HG02798 (cell line): Measurements from ENCODE around the gene SUSD3.
"Not testable (repeated sequence)": the region's sequence is repeated elsewhere in the genome, so short reads cannot be mapped to it uniquely, and the experiment has no call there.

ENCODE experiments used
- ATAC-seq: cut with Tn5 transposase; IDR thresholded peaks from one replicate; pipeline ENCODE4 v1.9.1; 2021; ENCODE audit warnings: mild to moderate bottlenecking; ENCODE audit not compliant: unreplicated experiment, poor library complexity

SUSD3 gene

DNA sequence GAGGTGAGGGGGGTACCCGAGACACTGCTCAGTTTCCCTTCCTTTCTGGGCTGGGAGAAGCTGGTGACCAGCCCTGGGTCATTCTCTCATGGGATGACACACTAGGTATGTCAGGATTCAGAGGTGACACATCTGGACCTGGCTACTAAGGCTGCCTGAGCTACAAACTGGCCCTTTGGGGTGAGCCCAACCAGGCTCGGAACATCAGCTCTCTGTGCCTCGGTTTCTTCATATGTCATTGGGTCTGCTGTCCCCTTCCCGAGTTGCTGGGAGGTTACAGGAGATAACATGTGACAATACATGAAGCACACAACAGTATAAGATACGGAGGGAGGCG, 49.3 kb downstream of the SUSD3 start:
- no peak for ATAC-seq

DNA sequence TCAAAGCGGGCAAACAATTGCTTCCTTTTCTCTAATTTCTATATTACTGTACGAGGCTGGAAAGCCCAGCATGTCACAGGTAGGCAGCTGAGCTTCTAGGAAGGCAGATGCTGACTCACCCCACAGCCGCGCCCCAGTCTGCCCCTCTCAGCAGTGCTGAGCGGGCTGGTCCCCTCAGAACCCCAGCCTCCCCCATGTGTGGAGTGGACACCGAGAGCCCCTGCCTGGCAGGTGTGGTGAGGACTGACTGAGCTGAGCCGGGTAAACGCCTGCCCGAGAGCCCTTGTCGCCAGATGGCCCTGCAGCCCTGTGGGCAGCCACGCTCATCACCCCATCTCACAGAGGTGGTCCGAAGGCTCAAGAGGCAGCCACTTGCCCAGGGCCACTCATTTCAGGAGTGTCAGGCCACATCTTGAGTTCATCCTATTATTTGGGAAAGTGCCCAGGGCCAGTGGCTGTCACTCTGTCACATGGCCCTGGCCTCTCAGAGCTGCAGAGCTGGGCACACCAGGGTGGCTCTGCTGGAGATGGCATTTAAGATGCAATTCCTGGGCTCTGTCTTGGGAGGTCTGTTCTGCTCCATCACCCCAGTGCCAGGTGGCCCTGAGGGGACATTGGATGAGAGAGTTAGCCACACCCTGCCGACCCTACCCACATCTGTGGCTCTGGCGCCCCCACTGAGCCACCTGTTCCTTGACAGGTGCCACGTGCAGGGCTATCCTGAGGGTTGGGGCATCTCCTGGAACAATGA, 50.0 kb downstream of the SUSD3 start:
- ATAC-seq = no peak

DNA sequence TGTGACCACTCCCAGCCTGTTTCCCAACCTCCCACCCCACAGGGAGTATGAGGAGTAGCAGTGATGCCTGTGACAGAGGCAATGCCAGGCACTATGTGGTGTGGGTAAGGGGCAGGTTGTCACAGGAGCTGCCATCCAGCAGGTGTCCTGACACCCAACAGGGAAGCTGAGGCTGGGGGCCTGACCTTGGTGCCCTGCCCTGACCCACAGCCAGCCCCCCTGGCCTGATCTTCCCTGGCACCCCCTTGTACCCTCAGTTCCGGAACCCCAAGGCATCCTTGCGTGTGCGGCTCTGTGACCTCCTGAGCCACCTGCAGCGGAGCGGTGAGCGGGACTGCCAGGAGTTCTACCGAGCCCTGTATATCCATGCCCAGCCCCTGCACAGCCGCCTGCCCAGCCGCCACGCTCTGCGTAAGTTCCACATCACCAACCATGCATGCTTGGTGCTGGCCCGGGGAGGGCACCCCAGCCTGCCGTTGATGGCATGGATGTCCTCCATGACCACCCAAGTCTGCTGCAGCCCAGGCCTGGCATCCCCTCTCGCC, 51.9 kb downstream of the SUSD3 start:
- no peak for ATAC-seq

DNA sequence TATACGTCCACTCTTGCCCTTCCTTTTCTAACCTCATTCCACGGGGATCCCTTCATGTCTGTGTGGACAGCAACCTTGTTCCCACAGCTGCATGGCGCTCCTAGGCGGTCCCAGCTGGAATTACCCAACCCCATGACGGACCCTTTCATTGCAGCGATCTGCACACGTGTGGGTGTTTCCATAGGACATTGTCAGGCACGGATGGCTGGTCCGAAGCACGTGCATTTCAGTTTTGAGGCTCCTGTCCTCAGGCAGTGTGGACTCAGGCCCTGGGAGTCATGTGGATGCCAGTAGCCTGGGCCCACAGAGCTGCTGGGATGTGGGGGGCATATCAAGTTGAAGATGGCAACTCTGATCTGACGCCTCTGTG, 52.5 kb downstream of the SUSD3 start:
- no peak for ATAC-seq

DNA sequence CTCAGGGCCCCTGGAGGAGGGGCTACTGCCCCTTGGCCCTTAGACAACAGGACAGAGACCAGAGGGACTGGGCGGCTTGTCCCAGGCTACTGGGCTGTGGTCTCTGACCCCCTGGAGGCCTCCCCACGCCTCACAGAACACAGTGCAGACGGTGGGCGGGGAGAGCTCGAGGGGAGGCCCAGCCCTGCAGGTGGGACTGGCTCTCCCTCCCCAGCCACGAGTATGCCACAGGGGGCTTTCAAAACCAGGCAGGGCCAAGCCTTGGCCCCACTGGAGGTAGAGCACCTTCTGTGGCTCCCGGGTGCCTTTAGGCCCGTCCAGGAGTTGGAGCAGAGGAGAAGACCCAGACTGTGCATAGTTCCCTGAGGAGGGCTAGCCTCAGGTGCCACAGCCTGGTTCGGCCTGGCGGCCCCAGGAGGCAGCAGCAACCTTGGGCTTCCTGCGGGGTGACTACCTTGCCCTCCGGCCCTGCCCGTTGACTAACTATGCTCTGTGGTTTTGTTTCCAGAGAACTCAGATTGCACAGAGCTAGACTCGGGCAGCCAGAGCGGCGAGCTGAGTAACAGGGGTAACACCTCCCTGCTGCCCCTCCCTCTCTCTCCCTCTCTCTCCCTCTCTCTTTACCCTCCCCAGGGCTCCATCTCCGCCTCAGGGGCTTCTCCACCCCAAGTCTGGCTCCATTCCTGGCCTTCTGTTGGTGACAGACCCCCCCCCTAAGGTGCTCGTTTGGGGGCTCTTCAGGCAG, 53.0 kb downstream of the SUSD3 start:
- ATAC-seq = no peak

DNA sequence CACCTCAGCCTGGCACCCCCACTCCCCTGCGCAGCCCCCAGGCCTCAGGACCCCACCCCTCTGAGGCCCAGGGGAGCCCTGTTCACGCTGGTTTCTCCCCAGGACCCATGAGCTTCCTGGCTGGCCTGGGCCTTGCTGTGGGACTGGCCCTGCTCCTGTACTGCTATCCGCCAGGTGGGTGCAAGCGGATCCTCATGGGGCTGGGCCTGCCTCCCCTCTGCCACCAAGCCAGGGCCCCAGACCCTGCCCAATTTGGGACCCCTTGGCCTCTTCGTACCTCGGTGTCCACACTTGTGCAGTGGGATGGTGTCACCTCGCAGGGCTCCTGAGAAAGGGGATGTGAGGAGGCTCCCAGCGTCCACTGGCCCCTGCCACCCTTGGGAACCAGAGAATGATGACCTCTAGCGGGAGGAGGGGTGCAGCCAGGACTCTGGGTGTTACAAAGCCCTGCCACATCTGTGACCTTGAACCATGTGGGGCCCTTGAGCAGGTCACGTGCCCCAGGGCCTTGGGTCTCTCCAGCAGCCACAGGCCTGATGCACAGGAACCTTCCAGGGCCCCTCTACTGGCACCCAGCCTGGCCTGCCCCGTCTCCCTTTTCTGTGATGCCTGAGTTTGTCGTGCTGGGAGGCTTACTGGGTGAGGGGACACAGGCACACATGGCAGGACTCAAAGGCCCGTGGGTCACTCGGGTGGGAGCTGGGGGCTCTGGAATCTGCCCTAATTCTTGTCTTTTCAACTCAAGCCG, 53.8 kb downstream of the SUSD3 start:
- ATAC-seq = no peak

DNA sequence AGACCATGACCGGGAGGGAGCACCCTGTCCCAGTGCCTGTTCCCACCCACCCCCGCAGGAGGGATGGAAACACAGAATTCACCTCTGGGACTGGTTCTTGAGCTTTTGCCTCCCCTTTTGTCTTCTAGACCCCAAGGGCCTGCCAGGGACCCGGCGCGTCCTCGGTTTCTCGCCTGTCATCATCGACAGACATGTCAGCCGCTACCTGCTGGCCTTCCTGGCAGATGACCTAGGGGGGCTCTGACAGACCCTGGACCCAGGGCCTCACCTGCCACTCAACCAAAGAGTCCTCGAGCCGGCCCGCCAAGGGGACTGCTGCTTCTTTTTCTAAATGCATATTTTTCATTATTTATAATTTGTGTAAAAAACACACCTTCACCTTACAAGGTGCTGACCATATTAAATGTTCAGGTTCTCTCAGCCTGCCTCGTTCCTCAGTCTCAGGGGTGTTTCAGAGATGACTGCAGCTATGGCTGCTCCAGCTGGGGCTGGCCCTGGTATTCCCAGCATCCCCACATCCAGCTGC, 54.4 kb downstream of the SUSD3 start:
- ATAC-seq = no peak

DNA sequence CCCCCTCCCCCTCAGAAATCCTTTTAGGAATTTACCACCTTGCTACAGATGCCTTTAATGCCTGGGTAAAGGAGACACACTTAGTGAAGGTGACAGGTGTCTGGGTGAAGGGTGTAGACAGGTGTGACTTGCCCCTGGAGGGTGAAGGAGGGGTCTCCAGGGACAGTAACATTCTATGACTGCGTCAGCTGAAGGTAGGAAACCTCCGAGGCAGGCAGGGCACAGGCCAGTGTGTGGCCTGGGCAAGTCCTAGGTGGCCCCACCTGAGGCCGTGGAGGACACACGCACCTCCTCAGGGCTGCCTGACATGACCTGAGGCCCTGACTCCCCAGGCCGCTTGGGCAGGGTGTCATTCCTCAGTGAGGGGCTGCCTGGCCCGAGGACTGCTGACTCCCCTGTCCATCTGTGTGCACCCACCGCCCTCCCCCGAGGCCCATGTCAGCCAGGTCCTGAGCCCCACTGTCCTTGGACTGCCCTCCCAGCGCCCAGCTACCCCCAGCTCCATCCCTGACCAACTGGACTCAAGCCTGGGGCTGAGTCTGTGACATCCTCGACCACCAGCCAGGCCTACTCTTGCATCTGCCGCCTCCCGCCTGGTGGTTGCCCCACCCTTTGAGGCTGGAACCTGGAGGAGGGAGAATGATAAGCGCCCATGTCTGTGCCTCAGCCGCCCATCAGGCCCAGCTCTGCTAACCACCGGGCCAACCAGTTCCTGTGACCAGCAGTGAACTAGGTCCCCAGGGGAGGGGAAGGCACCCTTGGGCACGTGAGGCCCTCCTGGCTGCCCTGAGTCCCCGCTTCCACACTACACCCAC, 55.9 kb downstream of the SUSD3 start:
- ATAC-seq = no peak

DNA sequence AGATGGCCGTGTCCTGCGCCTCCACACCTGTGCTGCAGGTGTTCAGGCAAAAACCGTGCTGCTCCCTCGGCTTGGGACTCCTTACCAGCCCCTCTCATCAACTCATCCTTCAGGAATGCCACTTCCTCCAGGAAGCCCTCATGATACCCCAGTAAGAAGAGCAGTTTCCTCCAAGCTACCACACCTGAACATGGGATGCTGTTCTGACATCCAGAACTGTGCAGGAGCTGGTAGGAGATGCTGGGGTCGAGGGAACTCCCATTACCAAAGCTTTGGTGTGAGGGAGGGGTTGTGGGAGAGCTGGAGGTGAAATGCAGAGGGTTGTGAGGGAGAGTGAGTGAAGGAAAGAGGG, 56.5 kb downstream of the SUSD3 start:
- ATAC-seq = no peak

DNA sequence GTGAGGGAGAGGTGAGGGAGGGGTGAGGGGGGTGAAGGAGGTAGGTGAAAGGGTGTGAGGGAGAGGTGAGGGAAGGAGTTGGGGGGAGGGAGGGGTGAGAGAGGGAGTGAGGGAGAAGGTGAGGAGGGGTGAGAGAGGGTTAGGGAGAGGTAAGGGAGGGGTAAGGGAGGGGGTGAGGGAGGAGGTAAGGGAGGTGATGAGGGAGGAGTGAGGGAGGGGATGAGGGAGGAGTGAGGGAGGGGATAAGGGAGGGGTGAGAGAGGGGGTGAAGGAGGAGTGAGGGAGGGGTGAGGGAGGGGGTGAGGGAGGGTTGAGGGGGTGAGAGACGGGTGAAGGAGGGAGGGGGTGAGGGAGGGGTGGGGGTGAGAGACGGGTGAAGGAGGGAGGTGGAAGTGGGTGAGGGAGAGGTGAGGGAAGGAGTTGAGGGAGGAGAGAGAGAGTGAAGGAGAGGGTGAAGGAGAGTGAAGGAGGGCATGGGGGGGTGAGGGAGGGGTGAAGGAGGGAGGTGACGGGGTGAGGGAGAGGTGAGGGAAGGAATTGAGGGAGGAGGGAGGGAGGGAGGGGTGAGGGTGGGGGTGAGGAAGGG, 57.1 kb downstream of the SUSD3 start:
- ATAC-seq = no peak

DNA sequence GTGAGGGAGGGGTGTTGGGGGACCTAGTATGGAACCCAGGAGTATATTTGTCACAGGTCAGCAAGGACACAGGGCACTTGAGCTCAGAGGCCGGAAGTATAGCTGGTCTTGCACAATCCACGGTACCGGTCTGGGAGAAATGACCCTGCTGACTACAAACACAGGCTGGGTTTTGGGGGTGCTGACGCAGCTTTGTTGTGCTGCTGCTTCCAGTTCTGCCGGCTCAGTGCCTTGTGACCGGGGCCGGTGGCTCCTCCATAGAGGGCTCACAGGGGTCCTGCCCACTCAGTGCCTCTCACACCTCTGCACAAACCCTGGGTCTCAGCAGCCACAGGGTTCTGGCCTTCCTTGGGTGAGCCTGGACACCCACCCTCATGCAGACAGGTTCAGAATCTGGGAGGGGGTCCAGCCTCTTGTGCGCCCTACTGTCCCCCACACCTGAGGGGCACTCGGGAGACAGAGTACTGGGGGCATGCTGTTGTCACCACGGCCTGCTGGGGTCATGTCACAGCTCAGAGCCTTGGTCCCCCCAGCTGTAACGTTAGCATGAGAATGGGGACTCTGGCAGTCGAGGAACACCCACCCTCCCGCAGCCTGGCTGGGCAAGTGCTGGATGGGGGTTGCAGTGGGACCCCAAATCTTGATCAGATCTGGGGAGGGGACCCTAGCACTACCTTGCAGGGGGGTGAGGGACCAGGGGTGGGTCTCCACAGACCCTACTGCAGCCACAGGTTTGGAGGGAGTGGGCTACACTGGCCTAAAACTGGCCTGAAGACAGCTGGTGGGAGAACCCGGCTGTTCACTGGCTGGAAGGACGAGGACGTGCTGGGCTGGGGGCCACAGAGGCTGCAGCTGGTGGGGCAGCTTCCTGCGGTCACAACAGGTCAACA, 57.8 kb downstream of the SUSD3 start:
- ATAC-seq = no peak

DNA sequence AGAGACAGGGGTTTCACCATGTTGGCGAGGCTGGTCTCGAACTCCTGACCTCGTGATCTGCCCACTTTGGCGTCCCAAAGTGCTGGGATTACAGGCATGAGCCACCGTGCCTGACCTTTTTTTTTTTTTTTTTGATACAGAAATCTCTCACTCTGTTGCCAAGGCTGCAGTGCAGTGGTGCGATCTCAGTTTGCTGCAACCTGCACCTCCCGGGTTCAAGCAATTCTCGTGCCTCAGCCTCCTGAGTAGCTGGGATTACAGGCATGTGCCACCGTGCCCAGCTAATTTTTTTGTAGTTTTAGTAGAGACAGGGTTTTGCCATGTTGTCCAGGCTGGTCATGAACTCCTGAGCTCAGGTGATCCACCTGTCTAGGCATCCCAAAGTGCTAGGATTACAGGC, 59.0 kb downstream of the SUSD3 start:
- ATAC-seq = not testable (repeated sequence)

DNA sequence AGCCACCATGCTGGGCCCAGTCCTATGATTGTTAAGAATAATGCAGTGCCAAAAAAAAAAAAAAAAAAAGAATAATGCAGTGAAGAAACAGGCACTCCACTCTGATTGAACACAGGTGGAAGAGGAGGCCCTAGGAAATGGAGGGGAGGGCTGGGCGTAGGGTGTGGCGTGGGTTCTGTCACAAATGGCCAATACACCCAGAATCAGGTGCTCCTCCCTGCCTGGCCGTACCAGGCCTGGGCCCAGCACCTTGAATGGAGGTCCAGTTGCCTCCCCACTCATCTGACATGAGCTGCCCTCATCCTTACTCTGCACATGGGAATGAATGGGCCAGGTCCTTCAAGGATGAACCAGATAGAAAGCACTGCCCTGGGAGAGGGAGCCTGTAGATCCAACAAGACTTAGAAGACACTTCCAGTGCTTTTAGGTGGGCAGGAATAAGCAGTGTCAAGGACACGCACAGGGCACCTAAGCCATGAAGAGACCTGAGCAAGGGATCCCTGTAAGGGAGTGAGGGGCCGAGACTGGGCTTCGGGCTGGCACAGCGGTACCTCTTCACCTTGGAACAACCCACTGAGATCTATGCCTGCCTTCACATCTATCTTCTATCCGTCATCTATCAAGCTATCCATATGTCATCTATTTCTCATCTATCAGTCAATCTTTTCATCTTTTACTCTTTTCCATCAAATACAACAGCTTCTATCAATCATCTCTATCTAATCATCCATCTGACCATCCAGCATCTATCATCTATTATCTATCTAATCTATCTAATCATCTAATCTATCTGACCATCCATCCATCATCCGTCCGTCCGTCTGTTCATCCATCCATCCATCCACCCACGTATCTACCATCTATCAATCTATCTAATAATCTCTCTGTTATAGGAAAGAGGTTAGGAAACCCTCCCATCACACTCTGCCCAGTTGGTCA, 59.7 kb downstream of the SUSD3 start:
- ATAC-seq = no peak

DNA sequence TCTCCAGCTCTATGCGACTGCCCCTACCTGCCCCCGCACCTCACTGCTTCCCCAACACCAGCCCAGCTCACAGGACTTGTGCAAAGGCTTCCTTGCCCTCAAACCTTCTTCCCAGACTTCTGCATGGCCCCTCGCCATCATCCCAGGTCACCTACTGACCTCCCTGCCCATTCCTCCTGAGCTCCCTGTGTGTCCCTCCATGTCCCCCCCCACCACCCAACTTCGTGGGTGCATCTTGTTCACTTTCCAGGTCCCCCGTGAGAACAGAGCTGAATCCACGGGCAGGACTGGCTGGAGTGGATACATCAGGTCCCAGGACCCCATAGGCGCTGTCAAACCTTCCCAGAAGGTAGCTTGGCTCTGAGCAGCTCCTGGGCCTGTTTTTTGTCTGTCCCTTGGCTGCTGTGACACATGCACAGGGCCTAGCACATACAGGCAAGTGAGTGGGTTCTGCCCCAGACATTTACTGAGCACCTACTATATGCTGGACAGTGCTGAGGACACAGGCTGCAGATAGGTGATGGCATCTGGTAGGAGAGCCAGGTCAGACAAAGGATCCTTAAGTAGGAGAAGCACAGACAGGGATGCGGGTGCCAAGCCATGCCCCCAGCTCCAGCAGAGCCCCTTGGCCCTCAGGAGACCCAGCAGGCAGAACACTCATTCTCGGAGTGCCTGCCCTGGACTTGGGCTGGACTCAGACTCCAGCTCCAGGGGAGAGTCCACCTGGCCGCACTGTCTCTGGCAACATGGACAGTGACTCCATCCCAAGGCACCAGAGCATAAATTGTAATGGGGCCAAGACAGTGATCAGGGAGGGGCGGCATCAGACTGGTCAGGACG, 60.6 kb downstream of the SUSD3 start:
- no peak for ATAC-seq

DNA sequence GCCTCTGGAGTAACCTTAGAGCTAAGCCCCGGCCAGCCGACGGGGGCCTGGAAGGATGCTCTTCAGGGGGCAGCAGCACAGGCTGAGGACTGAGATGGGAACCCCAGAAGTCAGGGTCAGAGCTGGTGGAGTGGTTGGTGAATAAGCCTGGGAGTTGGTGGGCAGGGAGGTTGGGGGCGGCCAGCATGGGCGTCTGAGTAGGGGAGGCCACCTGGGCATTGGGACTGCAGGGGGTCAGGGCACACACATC, 61.1 kb downstream of the SUSD3 start:
- ATAC-seq = no peak

DNA sequence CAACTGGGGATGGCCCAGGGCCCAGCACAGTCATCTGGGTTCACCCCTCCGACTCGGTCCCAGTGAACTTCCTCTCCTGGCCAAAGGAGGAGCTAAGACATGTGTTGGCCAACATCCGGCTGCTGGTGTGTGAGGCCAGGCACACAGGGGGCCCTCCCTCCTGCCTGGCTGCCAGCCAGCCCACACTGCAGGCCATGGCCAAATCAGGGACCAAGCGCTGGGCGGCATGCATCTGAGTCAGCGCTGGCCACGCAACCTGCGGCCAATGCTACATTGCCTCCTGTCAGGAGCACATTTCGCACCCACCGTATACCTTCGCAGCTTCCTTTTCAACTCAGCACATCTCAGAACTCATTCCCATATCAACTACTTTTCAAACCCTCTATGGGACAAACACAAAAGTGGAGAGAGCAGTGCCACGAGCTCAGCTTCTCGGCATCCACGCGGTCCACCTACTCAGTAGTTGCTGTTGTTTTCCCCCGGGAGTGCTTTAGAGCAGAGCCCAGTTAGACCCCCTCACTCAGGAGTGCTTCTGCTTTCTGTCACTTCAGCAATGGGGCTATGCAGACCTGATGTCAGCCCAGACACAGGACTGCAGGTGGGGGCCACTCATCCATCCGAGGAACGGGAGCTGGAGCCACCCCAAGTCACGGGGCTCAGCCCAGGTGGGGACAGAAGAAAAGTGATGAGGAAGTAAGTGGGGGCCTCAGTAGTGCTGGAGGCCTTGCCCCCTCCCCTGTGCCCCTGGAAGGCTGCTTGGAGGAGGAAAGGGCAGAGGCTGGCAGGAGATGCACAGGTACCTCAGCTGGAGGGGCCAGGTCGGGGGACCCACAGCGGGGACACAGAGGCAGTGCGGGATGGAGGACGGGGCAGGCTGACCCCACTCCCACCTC, 61.7 kb downstream of the SUSD3 start:
- ATAC-seq = peak; percentile 91
